ACC112 (cell line): ENCODE results near the gene SERP2.

ENCODE experiments used
- H2AFZ ChIP-seq: fragments of 200-600 bp; sonication (generic); one replicate; pipeline ENCODE4 v1.6.0; 2017; ENCODE audit warnings: antibody characterized with exemption, low read length; ENCODE audit not compliant: unreplicated experiment
- H3K27ac ChIP-seq: fragments of 200-600 bp; sonication (generic); 2 replicates; pipeline ENCODE4 v1.5.1; 2014; ENCODE audit warnings: low read depth, mild to moderate bottlenecking, antibody characterized with exemption, low read length, moderate library complexity
- H3K27me3 ChIP-seq: fragments of 200-600 bp; sonication (generic); 2 replicates; pipeline ENCODE4 v1.6.1; 2014; ENCODE audit warnings: mild to moderate bottlenecking, antibody characterized with exemption, low read length, moderate library complexity, mixed read lengths; ENCODE audit not compliant: insufficient read depth
- H3K36me3 ChIP-seq: fragments of 200-600 bp; sonication (generic); 2 replicates; pipeline ENCODE4 v1.6.1; 2016; ENCODE audit warnings: mild to moderate bottlenecking, antibody characterized with exemption, low read length, moderate library complexity, mixed read lengths; ENCODE audit not compliant: insufficient read depth
- H3K4me1 ChIP-seq: fragments of 200-600 bp; sonication (generic); one replicate; pipeline ENCODE4 v1.6.1; 2016; ENCODE audit warnings: low read length, mixed read lengths; ENCODE audit not compliant: insufficient read depth, unreplicated experiment, control insufficient read depth
- H3K4me3 ChIP-seq: fragments of 200-600 bp; sonication (generic); 2 replicates; pipeline ENCODE4 v1.5.1; 2014; ENCODE audit warnings: mild to moderate bottlenecking, low read depth, low read length
- H3K79me2 ChIP-seq: fragments of 200-600 bp; sonication (generic); one replicate; pipeline ENCODE4 v1.6.0; 2016; ENCODE audit warnings: low read length; ENCODE audit not compliant: control insufficient read depth, unreplicated experiment, insufficient read depth

Gene SERP2

GRCh38 chr13:44422755-44423643 is 49.4 kb downstream of the SERP2 start:
- no peaks in the 10 kb centered on the region for H3K27me3 ChIP-seq
- no peaks in the 10 kb centered on the region for H3K4me1 ChIP-seq
- H3K36me3 ChIP-seq: no peaks in the 10 kb centered on the region
- H3K27ac ChIP-seq: no peak overlapping the region
- H3K79me2 ChIP-seq: no peaks in the 10 kb centered on the region
- H2AFZ ChIP-seq: no peak overlapping the region
- H3K4me3 ChIP-seq: no peak overlapping the region

DNA sequence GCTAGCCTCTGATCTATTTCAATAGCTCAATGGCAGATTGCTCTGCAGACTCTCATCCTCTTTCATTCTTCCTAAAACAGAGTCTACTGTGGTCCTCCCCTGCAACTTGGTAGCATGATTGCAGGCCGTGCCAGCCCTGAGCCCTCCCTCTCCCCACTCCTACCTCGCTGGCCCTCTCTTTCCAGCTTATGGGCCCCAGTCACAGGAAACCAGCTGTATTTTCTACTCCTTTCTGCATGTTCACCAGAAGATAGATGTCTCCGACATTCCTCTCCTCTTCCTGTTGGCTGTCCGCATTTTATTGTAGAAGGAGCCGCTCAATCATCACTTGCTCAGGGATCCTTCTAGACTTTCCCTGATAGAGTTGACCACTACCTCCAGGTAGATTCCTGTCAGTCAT is 50.2 kb downstream of the SERP2 start:
- Histone ChIP-seq H3K27me3 (no peaks in the 10 kb centered on the region), H3K4me1 (no peaks in the 10 kb centered on the region), H3K27ac (no peak overlapping the region), H2AFZ (no peak overlapping the region), H3K79me2 (no peaks in the 10 kb centered on the region), H3K4me3 (no peak overlapping the region), H3K36me3 (no peaks in the 10 kb centered on the region)

- Histone ChIP-seq H3K36me3 (no peaks in the 10 kb centered on the region), H3K27ac (no peak overlapping the region), H2AFZ (no peak overlapping the region), H3K4me3 (no peak overlapping the region), H3K4me1 (no peaks in the 10 kb centered on the region), H3K27me3 (no peaks in the 10 kb centered on the region), H3K79me2 (no peaks in the 10 kb centered on the region)
These were observed 51.6 kb downstream of the SERP2 start for GRCh38 chr13:44425041-44425814.

- Histone ChIP-seq H3K4me1 (no peaks in the 10 kb centered on the region), H3K4me3 (no peak overlapping the region), H3K27me3 (no peaks in the 10 kb centered on the region), H3K79me2 (no peaks in the 10 kb centered on the region), H2AFZ (no peak overlapping the region), H3K27ac (no peak overlapping the region), H3K36me3 (no peaks in the 10 kb centered on the region)
These were observed 52.1 kb downstream of the SERP2 start for GRCh38 chr13:44425815-44426078.

DNA sequence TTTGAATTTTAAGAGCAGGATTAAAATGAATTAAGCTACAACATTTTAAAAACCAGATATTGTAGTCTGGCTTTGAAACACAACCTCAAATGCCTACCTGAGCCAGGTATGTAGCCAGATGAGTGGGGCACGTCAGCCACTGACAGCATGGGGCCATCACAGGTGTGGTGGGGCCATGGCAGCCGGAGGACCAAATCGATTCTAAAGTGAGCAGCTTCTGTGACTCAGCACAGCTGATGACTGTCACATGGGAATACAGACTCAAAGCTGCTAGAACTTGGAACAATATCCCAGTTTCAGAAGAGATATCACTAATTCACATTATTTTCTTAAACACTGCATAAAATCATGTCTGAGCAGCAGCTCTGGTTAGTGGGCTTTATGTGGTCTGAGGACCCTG is 52.8 kb downstream of the SERP2 start:
- H3K27ac ChIP-seq: no peak overlapping the region
- H3K4me3 ChIP-seq: no peak overlapping the region
- no peak overlapping the region for H2AFZ ChIP-seq
- no peaks in the 10 kb centered on the region for H3K36me3 ChIP-seq
- H3K79me2 ChIP-seq: no peaks in the 10 kb centered on the region
- no peaks in the 10 kb centered on the region for H3K27me3 ChIP-seq
- H3K4me1 ChIP-seq: no peaks in the 10 kb centered on the region

GRCh38 chr13:44429311-44429710 is 55.7 kb downstream of the SERP2 start:
- peaks cover 4% of the 10 kb centered on the region for H3K79me2 ChIP-seq
- no peaks in the 10 kb centered on the region for H3K27me3 ChIP-seq
- peaks cover 15% of the 10 kb centered on the region for H3K4me1 ChIP-seq
- H3K4me3 ChIP-seq: no peak overlapping the region
- H2AFZ ChIP-seq: no peak overlapping the region
- peaks cover 14% of the 10 kb centered on the region for H3K36me3 ChIP-seq
- no peak overlapping the region for H3K27ac ChIP-seq

DNA sequence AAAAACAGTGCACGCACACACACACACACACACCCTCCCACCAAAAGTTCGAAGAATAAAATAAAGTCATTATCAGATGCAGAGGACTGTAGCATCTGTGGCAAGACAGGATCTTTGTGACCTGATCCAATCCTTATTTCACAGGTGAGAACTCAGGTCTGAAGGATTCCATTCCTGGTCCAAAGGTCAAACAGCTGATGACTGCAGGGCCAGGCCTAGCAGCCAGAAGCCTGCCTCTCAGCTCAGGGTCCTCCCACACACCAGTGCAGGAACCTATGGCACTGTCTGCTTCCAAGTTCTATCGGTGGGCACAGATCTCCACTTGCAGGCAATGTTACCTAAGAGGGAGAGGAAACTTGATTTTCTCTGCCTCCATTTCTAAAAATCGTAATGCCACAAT is 57.5 kb downstream of the SERP2 start:
- Histone ChIP-seq H3K4me1 (peaks cover 20% of the 10 kb centered on the region), H3K36me3 (peaks cover 17% of the 10 kb centered on the region), H2AFZ (no peak overlapping the region), H3K27ac (no peak overlapping the region), H3K79me2 (peaks cover 17% of the 10 kb centered on the region), H3K27me3 (no peaks in the 10 kb centered on the region), H3K4me3 (no peak overlapping the region)

GRCh38 chr13:44432650-44433049 is 59.0 kb downstream of the SERP2 start:
- H2AFZ ChIP-seq: no peak overlapping the region
- H3K27ac ChIP-seq: no peak overlapping the region; the same call in 1 of the 2 replicates
- H3K79me2 ChIP-seq: peaks cover 22% of the 10 kb centered on the region
- H3K27me3 ChIP-seq: no peaks in the 10 kb centered on the region
- peaks cover 24% of the 10 kb centered on the region for H3K4me1 ChIP-seq
- peaks cover 17% of the 10 kb centered on the region for H3K36me3 ChIP-seq
- H3K4me3 ChIP-seq: no peak overlapping the region

GRCh38 chr13:44433863-44434765 is 60.5 kb downstream of the SERP2 start:
- H3K27me3 ChIP-seq: no peaks in the 10 kb centered on the region
- H3K4me3 ChIP-seq: peak overlapping the region; percentile 82
- peak overlapping the region; percentile 83; the same call in 1 of the 2 replicates for H3K27ac ChIP-seq
- peaks cover 26% of the 10 kb centered on the region for H3K4me1 ChIP-seq
- peaks cover 22% of the 10 kb centered on the region for H3K79me2 ChIP-seq
- no peak overlapping the region for H2AFZ ChIP-seq
- peaks cover 17% of the 10 kb centered on the region for H3K36me3 ChIP-seq

GRCh38 chr13:44434766-44435141 is 61.1 kb downstream of the SERP2 start:
- Histone ChIP-seq H2AFZ (no peak overlapping the region), H3K79me2 (peaks cover 22% of the 10 kb centered on the region), H3K27ac (peak overlapping the region; percentile 83), H3K4me1 (peaks cover 26% of the 10 kb centered on the region), H3K4me3 (peak overlapping the region; percentile 82), H3K27me3 (no peaks in the 10 kb centered on the region), H3K36me3 (peaks cover 17% of the 10 kb centered on the region)
